Heart left ventricle (tissue), 13 donors: ENCODE measurements around the gene TVP23C.
"Not testable (repeated sequence)": the region's sequence is repeated elsewhere in the genome, so short reads cannot be mapped to it uniquely, and the experiment has no call there.

ENCODE experiments used
- POLR2A ChIP-seq, 2 donors: fragments of 450-650 bp; IDR thresholded peaks; one replicate each; pipeline ENCODE4 v1.6.1; 2017; ENCODE audit warnings: antibody characterized with exemption in 2 of 2, mild to moderate bottlenecking in 2 of 2, moderate library complexity in 2 of 2
- TF ChIP-seq, protein P1 (sequence below), 12 donors: fragments of 200-600 bp; sonication (generic) in 4 of 12; IDR thresholded peaks; one replicate each; pipeline versions ENCODE4 v1.5.0 to v1.8.0; 2018 to 2022; ENCODE audit warnings: antibody characterized with exemption in 12 of 12, mild to moderate bottlenecking in 5 of 12
- donor health status: ischemic (EF 13 %, LVEDD 7.1; RV severe dilation, severe dysfunction).
- donor health status: DM: no; HTN: yes; CAD: no.
- donor health status: DM: no; HTN: no; CAD: no.
- donor health status: ischemic (EF 25% LVEDD 6.9; RV normal size, moderate dysfunction).
- donor health status: ischemic (EF 25% LVEDD 5.7; RV mildly dilated, moderate dysfunction).
- donor health status: ischemic (EF 35%, LVEDD 5.7; RV mildly dilated, moderate dysfunction).
- donor health status: nonischemic (EF 11% LVEDD 7.7; RV severe dilation, severe dysfunction).
- donor health status: DM: yes; HTN: yes; CAD: no.
- donor health status: PGD.
- donor health status: ischemic (EF 29% LVEDD 5.4; RV normal size, mild dysfunction).
- donor health status: nonischemic (EF 23%, LVEDD 6.1; RV moderate dilation, normal function).

DNA sequence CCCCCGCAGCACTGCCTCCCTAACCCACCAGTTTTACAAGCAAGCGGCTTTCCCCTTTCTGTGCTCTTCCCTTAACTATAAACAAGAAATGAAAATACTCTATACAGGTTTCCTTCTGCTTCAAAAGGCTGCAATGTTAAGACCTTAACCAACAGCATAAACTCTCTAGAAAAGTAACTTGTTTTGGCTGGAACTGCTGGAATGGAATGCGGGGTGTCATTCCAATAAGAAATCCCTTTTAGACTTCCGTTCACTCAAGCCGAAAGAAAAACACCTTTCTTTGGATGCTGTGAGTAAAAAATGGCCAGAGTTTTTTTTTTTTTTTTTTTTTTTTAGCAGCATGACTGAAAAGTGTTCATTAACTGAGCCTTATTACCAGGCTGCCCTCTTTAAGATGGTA, 28.7 kb upstream of the TVP23C start:
- TF ChIP-seq, protein P1, sequence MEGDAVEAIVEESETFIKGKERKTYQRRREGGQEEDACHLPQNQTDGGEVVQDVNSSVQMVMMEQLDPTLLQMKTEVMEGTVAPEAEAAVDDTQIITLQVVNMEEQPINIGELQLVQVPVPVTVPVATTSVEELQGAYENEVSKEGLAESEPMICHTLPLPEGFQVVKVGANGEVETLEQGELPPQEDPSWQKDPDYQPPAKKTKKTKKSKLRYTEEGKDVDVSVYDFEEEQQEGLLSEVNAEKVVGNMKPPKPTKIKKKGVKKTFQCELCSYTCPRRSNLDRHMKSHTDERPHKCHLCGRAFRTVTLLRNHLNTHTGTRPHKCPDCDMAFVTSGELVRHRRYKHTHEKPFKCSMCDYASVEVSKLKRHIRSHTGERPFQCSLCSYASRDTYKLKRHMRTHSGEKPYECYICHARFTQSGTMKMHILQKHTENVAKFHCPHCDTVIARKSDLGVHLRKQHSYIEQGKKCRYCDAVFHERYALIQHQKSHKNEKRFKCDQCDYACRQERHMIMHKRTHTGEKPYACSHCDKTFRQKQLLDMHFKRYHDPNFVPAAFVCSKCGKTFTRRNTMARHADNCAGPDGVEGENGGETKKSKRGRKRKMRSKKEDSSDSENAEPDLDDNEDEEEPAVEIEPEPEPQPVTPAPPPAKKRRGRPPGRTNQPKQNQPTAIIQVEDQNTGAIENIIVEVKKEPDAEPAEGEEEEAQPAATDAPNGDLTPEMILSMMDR (IDR thresholded peaks at IDR 0.05) = not testable (repeated sequence)
- TF ChIP-seq POLR2A (IDR thresholded peaks at IDR 0.05) = not testable (repeated sequence)
